Keratinocyte (primary cell): ENCODE results near the gene IL10RA.

Source experiments
- CTCF ChIP-seq, 3 experiments: IDR thresholded peaks in 1 of 3; conservative IDR thresholded peaks in 1 of 3; optimal IDR thresholded peaks in 1 of 3; 2 replicates in 2 of 3; 3 replicates in 1 of 3; pipeline versions ENCODE3 to v1.5.1; 2011; ENCODE audit warnings: low read length in 3 of 3, mild to moderate bottlenecking in 3 of 3, moderate library complexity in 2 of 3, control low read depth in 1 of 3, inconsistent platforms in 1 of 3; ENCODE audit not compliant: insufficient read depth in 2 of 3; ENCODE audit errors: extremely low read depth in 1 of 3
- EZH2 ChIP-seq: IDR thresholded peaks from one replicate; pipeline ENCODE4 v1.6.1; 2012; ENCODE audit warnings: inconsistent platforms, mild to moderate bottlenecking, low read length, moderate library complexity

- TF ChIP-seq CTCF (optimal IDR thresholded peaks at IDR 0.05 in 1 of 3, IDR thresholded peaks at IDR 0.05 in 1 of 3, conservative IDR thresholded peaks at IDR 0.05 in 1 of 3; ENCODE audit: extremely low read depth in 1 of 3, insufficient read depth in 2 of 3, low read length in 3 of 3), result no peak
- no peak for TF ChIP-seq EZH2
These were observed 17.3 kb downstream of the IL10RA start for GRCh38 chr11:118003456-118003855.
